Activated CD4-positive, alpha-beta memory T cell treated with anti-CD3 and anti-CD28 coated beads for 36 hours (primary cell): ENCODE measurements around the gene TANK. TPM values are rescaled to one million over a fixed set of nuclear protein-coding genes. Genes with fewer than 3 reads are reported as not detected.

ENCODE experiments used
- CTCF ChIA-PET: fragments of 350-600 bp; sonication (Branson Sonifier 250); formaldehyde crosslinking; loops from one replicate; lab custom pipeline; 2021; ENCODE audit warnings: antibody characterized with exemption, inconsistent platforms; lab: Charles Lee
- POLR2A ChIA-PET: fragments of 350-600 bp; sonication (Branson Sonifier 250); formaldehyde crosslinking; loops from one replicate; lab custom pipeline; 2021; ENCODE audit warnings: antibody characterized with exemption; lab: Charles Lee
- DNase-seq: peaks from one replicate; pipeline ENCODE4 v3.0.0-alpha.2; 2020
- H3K27ac Mint-ChIP-seq: one replicate; pipeline ENCODE4 v1.8.0; 2021; ENCODE audit warnings: mixed read lengths
- H3K27me3 Mint-ChIP-seq: one replicate; pipeline ENCODE4 v1.8.0; 2021; ENCODE audit warnings: mixed read lengths
- H3K36me3 Mint-ChIP-seq: one replicate; pipeline ENCODE4 v1.8.0; 2021; ENCODE audit warnings: mixed read lengths
- H3K4me1 Mint-ChIP-seq: one replicate; pipeline ENCODE4 v1.8.0; 2021; ENCODE audit warnings: low read depth, mixed read lengths
- H3K4me3 Mint-ChIP-seq: one replicate; pipeline ENCODE4 v1.8.0; 2021; ENCODE audit warnings: mild to moderate bottlenecking, mixed read lengths
- H3K9me3 Mint-ChIP-seq: one replicate; pipeline ENCODE4 v1.8.0; 2021; ENCODE audit warnings: mixed read lengths
- intact Hi-C: fragments of 100-400 bp; cut with micrococcal nuclease; formaldehyde crosslinking; loops from one replicate; pipeline ENCODE4 v1.15.1; 2023
- total RNA-seq, 2 experiments: library from RNA; stranded (reverse); gene quantifications; one replicate each; pipeline ENCODE4 v1.2.3, GENCODE V29; 2021

Gene TANK
- total RNA-seq, 2 experiments from 2014 or later = 71.4 to 74.1 TPM

- intact Hi-C loops = no loop called here
- H3K27me3 Mint-ChIP-seq = no peaks in the 10 kb centered on the region
- H3K36me3 Mint-ChIP-seq = peaks cover 36% of the 10 kb centered on the region
- ChIA-PET CTCF (no interaction called here), POLR2A (no interaction called here)
- no peak overlapping the region for H3K4me3 Mint-ChIP-seq
- no peaks in the 10 kb centered on the region for H3K9me3 Mint-ChIP-seq
- peaks cover 10% of the 10 kb centered on the region for H3K4me1 Mint-ChIP-seq
- no peak overlapping the region for H3K27ac Mint-ChIP-seq
- no peak for DNase-seq
Observed at GRCh38 chr2:161208527-161209139, 48.4 kb downstream of the TANK start.

- no peak for DNase-seq
- peaks cover 14% of the 10 kb centered on the region for H3K4me1 Mint-ChIP-seq
- POLR2A ChIA-PET = no interaction called here
- H3K9me3 Mint-ChIP-seq = no peaks in the 10 kb centered on the region
- intact Hi-C loops = no loop called here
- peaks cover 27% of the 10 kb centered on the region for H3K36me3 Mint-ChIP-seq
- H3K27ac Mint-ChIP-seq = no peak overlapping the region
- H3K4me3 Mint-ChIP-seq = no peak overlapping the region
- H3K27me3 Mint-ChIP-seq = no peaks in the 10 kb centered on the region
- CTCF ChIA-PET = interaction anchor here (0.8 to 1.0 kb wide), 2 partner anchors 13 to 146 kb away, joined by 3 read pairs; no protein-coding TSS in a partner anchor
Observed at GRCh38 chr2:161209902-161210301, 49.7 kb downstream of the TANK start.

- Mint-ChIP-seq H3K4me3 (no peak overlapping the region), H3K4me1 (peaks cover 31% of the 10 kb centered on the region), H3K27ac (peak overlapping the region; percentile 20), H3K27me3 (no peaks in the 10 kb centered on the region), H3K9me3 (no peaks in the 10 kb centered on the region), H3K36me3 (peaks cover 13% of the 10 kb centered on the region)
- ChIA-PET POLR2A (interaction anchor here (0.6 kb wide), 1 partner anchor 10 kb away, joined by 3 read pairs; no protein-coding TSS in a partner anchor), CTCF (interaction anchor here (1.0 to 1.9 kb wide), 3 partner anchors 55 to 154 kb away, joined by 3 to 5 read pairs (median 5); no protein-coding TSS in a partner anchor)
- DNase-seq = no peak
- intact Hi-C loops = no loop called here
Observed at GRCh38 chr2:161217597-161218185, 57.5 kb downstream of the TANK start.

- no peak overlapping the region for H3K27ac Mint-ChIP-seq
- H3K4me1 Mint-ChIP-seq = peaks cover 31% of the 10 kb centered on the region
- no peak for DNase-seq
- ChIA-PET POLR2A (no interaction called here), CTCF (no interaction called here)
- H3K27me3 Mint-ChIP-seq = no peaks in the 10 kb centered on the region
- H3K4me3 Mint-ChIP-seq = no peak overlapping the region
- H3K9me3 Mint-ChIP-seq = no peaks in the 10 kb centered on the region
- intact Hi-C loops = no loop called here
- peaks cover 7% of the 10 kb centered on the region for H3K36me3 Mint-ChIP-seq
Observed at GRCh38 chr2:161219211-161219610, 59.0 kb downstream of the TANK start.

- H3K4me3 Mint-ChIP-seq = no peak overlapping the region
- H3K27me3 Mint-ChIP-seq = no peaks in the 10 kb centered on the region
- peaks cover 19% of the 10 kb centered on the region for H3K36me3 Mint-ChIP-seq
- DNase-seq = no peak
- no peaks in the 10 kb centered on the region for H3K4me1 Mint-ChIP-seq
- intact Hi-C loops = loop anchor here (1.0 kb wide), 1 partner anchor 50 kb away; no protein-coding TSS in a partner anchor
- ChIA-PET POLR2A (interaction anchor here (0.7 kb wide), 1 partner anchor 101 kb away, joined by 3 read pairs; no protein-coding TSS in a partner anchor), CTCF (interaction anchor here (0.6 to 5.2 kb wide), 30 partner anchors 9 to 1303 kb away, joined by 3 to 56 read pairs (median 4); partner anchors contain the start of gene TBR1)
- no peaks in the 10 kb centered on the region for H3K9me3 Mint-ChIP-seq
- no peak overlapping the region for H3K27ac Mint-ChIP-seq
Observed at GRCh38 chr2:161223139-161223732, 63.0 kb downstream of the TANK start.

GRCh38 chr2:161228511-161229240 lies 68.4 kb downstream of the TANK start:
- no peaks in the 10 kb centered on the region for H3K4me1 Mint-ChIP-seq
- CTCF ChIA-PET = interaction anchor here (1.2 kb wide), 1 partner anchor 45 kb away, joined by 3 read pairs; no protein-coding TSS in a partner anchor
- peaks cover 31% of the 10 kb centered on the region for H3K36me3 Mint-ChIP-seq

GRCh38 chr2:161230959-161231358 lies 70.7 kb downstream of the TANK start:
- intact Hi-C loops = no loop called here
- POLR2A ChIA-PET = interaction anchor here (0.8 kb wide), 1 partner anchor 77 kb away, joined by 3 read pairs; the partner anchor contains the start of gene PSMD14
- peaks cover 29% of the 10 kb centered on the region for H3K36me3 Mint-ChIP-seq
- no peak for DNase-seq
- H3K4me3 Mint-ChIP-seq = no peak overlapping the region
- H3K27ac Mint-ChIP-seq = no peak overlapping the region
- no peaks in the 10 kb centered on the region for H3K27me3 Mint-ChIP-seq
- H3K4me1 Mint-ChIP-seq = peaks cover 3% of the 10 kb centered on the region
- no peaks in the 10 kb centered on the region for H3K9me3 Mint-ChIP-seq
- CTCF ChIA-PET = interaction anchor here (1.2 to 3.3 kb wide), 2 partner anchors 8 to 14 kb away, joined by 4 to 30 read pairs; no protein-coding TSS in a partner anchor

More at GRCh38 chr2:161228511-161229240, 68.4 kb downstream of the TANK start:
- Mint-ChIP-seq H3K9me3 (no peaks in the 10 kb centered on the region), H3K4me3 (no peak overlapping the region), H3K27ac (no peak overlapping the region), H3K27me3 (no peaks in the 10 kb centered on the region)
- intact Hi-C loops = no loop called here
- DNase-seq = no peak
- POLR2A ChIA-PET = no interaction called here

- peaks cover 30% of the 10 kb centered on the region for H3K36me3 Mint-ChIP-seq
- H3K4me3 Mint-ChIP-seq = no peak overlapping the region
- H3K9me3 Mint-ChIP-seq = no peaks in the 10 kb centered on the region
- ChIA-PET POLR2A (no interaction called here), CTCF (interaction anchor here (0.6 to 3.3 kb wide), 5 partner anchors 9 to 890 kb away, joined by 3 to 30 read pairs (median 3); no protein-coding TSS in a partner anchor)
- DNase-seq = no peak
- H3K27ac Mint-ChIP-seq = no peak overlapping the region
- H3K4me1 Mint-ChIP-seq = peaks cover 14% of the 10 kb centered on the region
- intact Hi-C loops = no loop called here
- no peaks in the 10 kb centered on the region for H3K27me3 Mint-ChIP-seq
Observed at GRCh38 chr2:161232571-161232970, 72.3 kb downstream of the TANK start.

- Mint-ChIP-seq H3K4me3 (no peak overlapping the region), H3K9me3 (no peaks in the 10 kb centered on the region), H3K27me3 (no peaks in the 10 kb centered on the region), H3K4me1 (peaks cover 23% of the 10 kb centered on the region), H3K36me3 (peaks cover 19% of the 10 kb centered on the region), H3K27ac (no peak overlapping the region)
- ChIA-PET CTCF (interaction anchor here (1.1 to 3.3 kb wide), 3 partner anchors 11 to 16 kb away, joined by 3 to 30 read pairs (median 4); no protein-coding TSS in a partner anchor), POLR2A (no interaction called here)
- DNase-seq = no peak
- intact Hi-C loops = no loop called here
Observed at GRCh38 chr2:161233858-161234431, 73.7 kb downstream of the TANK start.

- DNase-seq = no peak
- POLR2A ChIA-PET = no interaction called here
- Mint-ChIP-seq H3K4me3 (no peak overlapping the region), H3K27ac (no peak overlapping the region), H3K4me1 (peaks cover 23% of the 10 kb centered on the region), H3K36me3 (peaks cover 15% of the 10 kb centered on the region), H3K27me3 (no peaks in the 10 kb centered on the region), H3K9me3 (no peaks in the 10 kb centered on the region)
- CTCF ChIA-PET = interaction anchor here (1.7 kb wide), 1 partner anchor 12 kb away, joined by 4 read pairs; no protein-coding TSS in a partner anchor
- intact Hi-C loops = loop anchor here (5.0 kb wide), 1 partner anchor 183 kb away; the partner anchor contains the start of gene TBR1
Observed at GRCh38 chr2:161234627-161235026, 74.4 kb downstream of the TANK start.
